HL-60/S4 treated with retinoic acid at 250 ng/mL for 4 days and 3 days (cell line): ENCODE results near the gene SCAF4.
"Not testable (repeated sequence)": the region's sequence is repeated elsewhere in the genome, so short reads cannot be mapped to it uniquely, and the experiment has no call there.

ENCODE experiments used
- in situ Hi-C: fragments of 300-500 bp; cut with MboI; formaldehyde crosslinking; loops from 2 replicates; pipeline ENCODE4 v1.7.0; 2022; ENCODE audit warnings: low sequenced_read_pairs

Gene SCAF4

GRCh38 chr21:31737586-31738397 lies 5.9 kb upstream of the SCAF4 start:
- in situ Hi-C loops, result not testable (repeated sequence)

- in situ Hi-C loops, result no loop called here
Observed at GRCh38 chr21:31735511-31735992, 3.6 kb upstream of the SCAF4 start.

GRCh38 chr21:31733551-31734149 lies 1.7 kb upstream of the SCAF4 start:
- in situ Hi-C loops, result no loop called here

- in situ Hi-C loops, result no loop called here
Observed at GRCh38 chr21:31732597-31733550, 956 bp upstream of the SCAF4 start.

GRCh38 chr21:31731056-31731856 lies 662 bp downstream of the SCAF4 start:
- in situ Hi-C loops, result no loop called here

GRCh38 chr21:31730712-31731055 lies 1.2 kb downstream of the SCAF4 start:
- in situ Hi-C loops, result no loop called here

- in situ Hi-C loops, result no loop called here
Observed at GRCh38 chr21:31729622-31730343, 2.1 kb downstream of the SCAF4 start.

GRCh38 chr21:31728952-31729351 lies 3.0 kb downstream of the SCAF4 start:
- in situ Hi-C loops, result no loop called here

GRCh38 chr21:31728191-31728590 lies 3.7 kb downstream of the SCAF4 start:
- in situ Hi-C loops, result no loop called here

- in situ Hi-C loops, result no loop called here
Observed at GRCh38 chr21:31727181-31727580, 4.7 kb downstream of the SCAF4 start.

GRCh38 chr21:31726407-31726806 lies 5.5 kb downstream of the SCAF4 start:
- in situ Hi-C loops, result no loop called here

- in situ Hi-C loops, result no loop called here
Observed at GRCh38 chr21:31725202-31725839, 6.6 kb downstream of the SCAF4 start.

- in situ Hi-C loops, result no loop called here
Observed at GRCh38 chr21:31724552-31724951, 7.4 kb downstream of the SCAF4 start.

- in situ Hi-C loops, result no loop called here
Observed at GRCh38 chr21:31721381-31721780, 10.5 kb downstream of the SCAF4 start.

- in situ Hi-C loops, result no loop called here
Observed at GRCh38 chr21:31720739-31721138, 11.2 kb downstream of the SCAF4 start.

GRCh38 chr21:31720330-31720729 lies 11.6 kb downstream of the SCAF4 start:
- in situ Hi-C loops, result no loop called here

GRCh38 chr21:31716106-31716505 lies 15.8 kb downstream of the SCAF4 start:
- in situ Hi-C loops, result no loop called here

- in situ Hi-C loops, result no loop called here
Observed at GRCh38 chr21:31714741-31715365, 17.1 kb downstream of the SCAF4 start.
